ENCODE data around the gene CSRNP2. TPM values are rescaled to one million over a fixed set of nuclear protein-coding genes. Genes with fewer than 3 reads are reported as not detected.

Gene CSRNP2, protein sequence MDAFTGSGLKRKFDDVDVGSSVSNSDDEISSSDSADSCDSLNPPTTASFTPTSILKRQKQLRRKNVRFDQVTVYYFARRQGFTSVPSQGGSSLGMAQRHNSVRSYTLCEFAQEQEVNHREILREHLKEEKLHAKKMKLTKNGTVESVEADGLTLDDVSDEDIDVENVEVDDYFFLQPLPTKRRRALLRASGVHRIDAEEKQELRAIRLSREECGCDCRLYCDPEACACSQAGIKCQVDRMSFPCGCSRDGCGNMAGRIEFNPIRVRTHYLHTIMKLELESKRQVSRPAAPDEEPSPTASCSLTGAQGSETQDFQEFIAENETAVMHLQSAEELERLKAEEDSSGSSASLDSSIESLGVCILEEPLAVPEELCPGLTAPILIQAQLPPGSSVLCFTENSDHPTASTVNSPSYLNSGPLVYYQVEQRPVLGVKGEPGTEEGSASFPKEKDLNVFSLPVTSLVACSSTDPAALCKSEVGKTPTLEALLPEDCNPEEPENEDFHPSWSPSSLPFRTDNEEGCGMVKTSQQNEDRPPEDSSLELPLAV
- total RNA-seq: 10 to 100 TPM; 16.8 to 29.5 (median 16.9) TPM
- long read RNA-seq, donor 1, full-length matches to known transcripts: 1 of 9 reads
- long read RNA-seq, donor 1, partial matches to known transcripts: 0 of 9 reads
- long read RNA-seq, donor 1, other reads (novel, unspliced or antisense): 8 of 9 reads
- long read RNA-seq, donor 2, partial matches to known transcripts: 0 of 2 reads
- long read RNA-seq, donor 2, other reads (novel, unspliced or antisense): 2 of 2 reads

DNA sequence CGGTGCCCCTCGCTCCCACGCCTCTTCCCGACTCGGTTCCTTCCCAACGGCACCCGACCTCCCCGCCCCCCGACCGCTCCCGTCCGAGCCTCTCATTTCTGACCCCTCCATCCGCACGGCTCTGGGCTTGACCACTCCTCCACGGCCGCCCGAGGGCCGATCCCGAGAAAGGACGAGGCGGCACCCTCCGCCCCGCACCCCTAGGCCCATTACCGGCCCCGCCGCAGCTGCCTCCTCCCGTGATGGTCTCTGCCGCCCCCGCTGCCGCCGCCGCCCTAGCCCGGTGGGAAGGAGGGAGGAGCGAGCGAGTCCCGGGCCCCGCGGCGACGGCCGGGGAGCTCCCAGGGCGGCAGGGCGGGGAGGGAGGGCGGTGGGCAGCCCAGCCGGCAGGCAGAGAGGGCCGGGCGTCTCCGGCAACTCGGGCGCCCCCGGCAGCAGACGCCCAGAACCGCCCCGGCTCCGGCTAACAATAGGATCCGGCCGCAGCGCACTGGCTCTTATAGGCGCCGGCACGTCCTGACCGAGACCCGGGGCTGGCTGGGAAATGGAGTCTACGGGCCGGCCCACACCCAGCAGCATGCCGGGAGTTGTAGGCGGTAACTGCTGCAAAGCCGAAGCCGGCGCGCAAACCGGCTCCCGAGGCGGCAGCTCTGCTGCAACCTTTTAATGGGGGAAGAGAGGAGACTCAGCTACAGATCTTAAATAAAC lies at the start of gene CSRNP2:
Gene CSRNP2, minus strand, starts transcription at position 471 of the 708 bp plus-strand sequence. CDS start 7,035 bp downstream, outside the sequence.
- ATAC-seq (peak; percentile 99), DNase-seq (peak; percentile 96 to 98 (median 97))
- Histone ChIP-seq H3K4me3 (peak within 1 kb of the TSS; percentile 90), H3K9me3 (no peaks in the 10 kb centered on the region), H3K36me3 (ENCODE audit: low read depth) (no peaks in the 10 kb centered on the region), H3K4me1 (ENCODE audit: low read depth) (peaks cover 7% of the 10 kb centered on the region)
- intact Hi-C loops (cut with DNase I, micrococcal nuclease): no loop called here
- TF ChIP-seq, protein P1, sequence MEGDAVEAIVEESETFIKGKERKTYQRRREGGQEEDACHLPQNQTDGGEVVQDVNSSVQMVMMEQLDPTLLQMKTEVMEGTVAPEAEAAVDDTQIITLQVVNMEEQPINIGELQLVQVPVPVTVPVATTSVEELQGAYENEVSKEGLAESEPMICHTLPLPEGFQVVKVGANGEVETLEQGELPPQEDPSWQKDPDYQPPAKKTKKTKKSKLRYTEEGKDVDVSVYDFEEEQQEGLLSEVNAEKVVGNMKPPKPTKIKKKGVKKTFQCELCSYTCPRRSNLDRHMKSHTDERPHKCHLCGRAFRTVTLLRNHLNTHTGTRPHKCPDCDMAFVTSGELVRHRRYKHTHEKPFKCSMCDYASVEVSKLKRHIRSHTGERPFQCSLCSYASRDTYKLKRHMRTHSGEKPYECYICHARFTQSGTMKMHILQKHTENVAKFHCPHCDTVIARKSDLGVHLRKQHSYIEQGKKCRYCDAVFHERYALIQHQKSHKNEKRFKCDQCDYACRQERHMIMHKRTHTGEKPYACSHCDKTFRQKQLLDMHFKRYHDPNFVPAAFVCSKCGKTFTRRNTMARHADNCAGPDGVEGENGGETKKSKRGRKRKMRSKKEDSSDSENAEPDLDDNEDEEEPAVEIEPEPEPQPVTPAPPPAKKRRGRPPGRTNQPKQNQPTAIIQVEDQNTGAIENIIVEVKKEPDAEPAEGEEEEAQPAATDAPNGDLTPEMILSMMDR (IDR thresholded peaks at IDR 0.05): no peak

DNA sequence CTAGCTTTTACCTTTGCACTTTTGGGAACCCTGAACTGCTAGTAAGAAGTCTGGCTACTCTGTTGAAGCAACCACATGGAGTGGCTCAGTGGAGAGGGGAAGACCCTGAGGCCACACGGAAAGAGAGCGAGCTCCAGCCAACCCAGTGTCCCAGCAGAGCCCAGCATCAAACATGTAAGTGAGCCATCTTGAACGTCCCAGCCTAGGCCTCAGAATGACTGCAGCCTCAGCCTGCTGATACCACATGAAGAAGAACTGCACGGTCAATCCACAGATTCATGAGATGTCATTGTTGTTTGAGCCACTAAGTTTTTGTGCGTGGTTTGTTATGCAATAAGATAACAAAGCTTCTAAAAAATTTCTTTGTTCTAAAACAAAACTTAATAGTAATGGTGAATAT lies 49.3 kb upstream of the CSRNP2 start:
- ATAC-seq: no peak
- Histone ChIP-seq H3K9me3 (no peaks in the 10 kb centered on the region), H3K4me1 (ENCODE audit: low read depth) (no peaks in the 10 kb centered on the region), H3K4me3 (no peak overlapping the region), H3K36me3 (ENCODE audit: low read depth) (no peaks in the 10 kb centered on the region)
- intact Hi-C loops (cut with DNase I, micrococcal nuclease): no loop called here
- TF ChIP-seq, protein P1 (IDR thresholded peaks at IDR 0.05): no peak
- DNase-seq: no peak

DNA sequence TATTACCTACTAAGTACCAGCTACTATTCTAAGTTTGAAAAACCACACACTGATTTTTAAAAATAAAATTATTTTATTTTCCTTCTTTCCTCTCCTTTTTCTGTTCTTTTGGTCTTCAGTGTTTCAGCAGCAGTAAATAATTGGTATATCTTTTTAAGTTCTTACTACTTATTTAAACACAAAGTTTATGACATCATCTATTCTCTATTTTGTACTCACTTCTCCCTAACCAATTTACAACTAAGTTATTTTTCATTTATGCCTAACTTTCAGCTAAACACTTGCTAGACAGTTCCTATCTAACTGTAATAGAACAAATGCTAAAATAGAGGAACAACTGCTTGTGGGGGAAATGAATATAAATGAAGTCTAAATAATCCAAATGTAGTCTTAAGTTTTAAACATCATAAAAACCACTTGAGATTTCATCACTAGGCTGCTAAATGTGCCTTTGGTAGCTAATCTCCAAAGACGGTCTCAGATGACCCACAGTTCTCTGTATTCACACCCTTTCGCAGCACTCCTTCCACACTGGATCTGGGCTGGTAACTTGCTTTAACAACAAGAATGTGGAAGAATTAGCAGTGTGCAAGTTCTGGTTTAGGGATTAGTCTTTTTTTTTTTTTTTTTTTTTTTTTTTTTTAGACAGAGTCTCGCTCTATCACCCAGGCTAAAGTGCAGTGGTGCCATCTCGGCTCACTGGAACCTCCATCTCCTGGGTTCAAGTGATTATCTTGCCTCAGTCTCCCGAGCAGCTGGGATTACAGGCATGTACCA lies 48.5 kb upstream of the CSRNP2 start:
- Histone ChIP-seq H3K36me3 (ENCODE audit: low read depth) (no peaks in the 10 kb centered on the region), H3K9me3 (no peaks in the 10 kb centered on the region), H3K4me3 (no peak overlapping the region), H3K4me1 (ENCODE audit: low read depth) (no peaks in the 10 kb centered on the region)
- ATAC-seq (no peak), DNase-seq (no peak)
- TF ChIP-seq, protein P1 (IDR thresholded peaks at IDR 0.05): no peak
- intact Hi-C loops (cut with DNase I, micrococcal nuclease): no loop called here

DNA sequence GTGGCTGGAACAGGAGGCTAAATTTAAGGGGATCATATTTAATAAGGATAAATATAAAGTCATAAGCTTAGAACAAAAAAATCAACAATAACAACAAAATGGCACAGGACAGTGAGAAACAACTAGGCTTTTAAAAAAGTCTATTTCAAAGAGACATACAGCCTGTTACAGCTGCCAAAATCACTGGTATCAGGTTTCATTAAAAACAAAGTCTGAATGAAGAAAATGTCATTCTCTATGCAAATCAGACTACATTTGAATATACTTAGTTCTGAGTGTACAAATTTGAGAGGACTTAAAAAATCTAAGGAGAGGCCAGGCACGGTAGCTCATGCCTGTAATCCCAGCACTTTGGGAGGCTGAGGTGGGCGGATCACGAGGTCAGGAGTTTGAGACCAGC lies 45.5 kb upstream of the CSRNP2 start:
- no peaks in the 10 kb centered on the region for H3K4me1 ChIP-seq (ENCODE audit: low read depth)
- TF ChIP-seq, protein P1 (IDR thresholded peaks at IDR 0.05): no peak
- no peak overlapping the region for H3K4me3 ChIP-seq
- H3K9me3 ChIP-seq: no peaks in the 10 kb centered on the region
- no peak for DNase-seq
- H3K36me3 ChIP-seq (ENCODE audit: low read depth): no peaks in the 10 kb centered on the region
- intact Hi-C loops (cut with DNase I, micrococcal nuclease): no loop called here
- no peak for ATAC-seq
